HepG2 (cell line): Measurements from ENCODE around the gene CAMTA2. TPM values are rescaled to one million over a fixed set of nuclear protein-coding genes. Genes with fewer than 3 reads are reported as not detected.

ENCODE experiments used
- AKNA ChIP-seq: sonication (generic); formaldehyde crosslinking; IDR thresholded peaks from 2 replicates; pipeline ENCODE4 v1.4.0; 2020; ENCODE audit warnings: missing genetic modification reagents, borderline replicate concordance
- CEBPZ ChIP-seq: IDR thresholded peaks from 2 replicates; pipeline ENCODE4 v1.6.1; 2012; ENCODE audit warnings: low read length, improper control_type of control experiment
- RERE ChIP-seq: IDR thresholded peaks from 2 replicates; pipeline ENCODE4 v1.6.1; 2016; ENCODE audit warnings: low read depth, missing genetic modification reagents, missing compliant biosample characterization
- ZNF549 ChIP-seq: sonication (generic); formaldehyde crosslinking; IDR thresholded peaks from 2 replicates; pipeline ENCODE4 v1.5.0; 2020; ENCODE audit warnings: missing genetic modification reagents
- ZNF761 ChIP-seq: sonication (generic); formaldehyde crosslinking; conservative IDR thresholded peaks from 2 replicates; pipeline ENCODE4 v1.4.0; 2020; ENCODE audit warnings: mild to moderate bottlenecking, missing genetic modification reagents
- polyA plus RNA-seq, 8 experiments: library from polyadenylated mRNA; depleted of rRNA in 3 of 8; stranded (reverse) in 7 of 8; unstranded in 1 of 8; fragments of >200 nt; fragmentation: Illumina TruSeq in 4 of 8; extraction: Trizol in 4 of 8; gene quantifications; 2 replicates each; pipeline versions ENCODE4 v1.2.1 to v1.2.3, GENCODE V29; 2011 to 2016; ENCODE audit warnings: low read depth in 4 of 8, missing spikeins in 1 of 8, mixed read lengths in 1 of 8; ENCODE audit not compliant: insufficient read depth in 1 of 8
- total RNA-seq, 5 experiments: library from RNA; depleted of rRNA; stranded (reverse); fragments of >200 nt; fragmentation: Illumina TruSeq; extraction: Trizol; gene quantifications; 2 replicates each; pipeline ENCODE4 v1.2.3, GENCODE V29; 2016; ENCODE audit warnings: low read depth in 1 of 5
- TF ChIP-seq, protein P1 (sequence below): sonication (generic); formaldehyde crosslinking; IDR thresholded peaks from 2 replicates; pipeline ENCODE4 v1.9.0; 2022; ENCODE audit warnings: missing genetic modification reagents, mild to moderate bottlenecking, borderline replicate concordance
- TF ChIP-seq, protein P2 (sequence below): sonication (generic); formaldehyde crosslinking; IDR thresholded peaks from 2 replicates; pipeline ENCODE4 v1.4.0; 2020; ENCODE audit warnings: low read depth, missing genetic modification reagents

CAMTA2 gene
- total and polyA plus RNA-seq, 2 of the 13 experiments (the other 11 are each of a cell fraction or from before 2014, with no cell fraction given) = 4.1 to 7.1 TPM

GRCh38 chr17:4997302-4998026 lies 10.0 kb upstream of the CAMTA2 start, which contains the start of the genes INCA1 and KIF1C (continued):
- no peak for TF ChIP-seq RERE (CRISPR knock-in tag)
- TF ChIP-seq, protein P1, sequence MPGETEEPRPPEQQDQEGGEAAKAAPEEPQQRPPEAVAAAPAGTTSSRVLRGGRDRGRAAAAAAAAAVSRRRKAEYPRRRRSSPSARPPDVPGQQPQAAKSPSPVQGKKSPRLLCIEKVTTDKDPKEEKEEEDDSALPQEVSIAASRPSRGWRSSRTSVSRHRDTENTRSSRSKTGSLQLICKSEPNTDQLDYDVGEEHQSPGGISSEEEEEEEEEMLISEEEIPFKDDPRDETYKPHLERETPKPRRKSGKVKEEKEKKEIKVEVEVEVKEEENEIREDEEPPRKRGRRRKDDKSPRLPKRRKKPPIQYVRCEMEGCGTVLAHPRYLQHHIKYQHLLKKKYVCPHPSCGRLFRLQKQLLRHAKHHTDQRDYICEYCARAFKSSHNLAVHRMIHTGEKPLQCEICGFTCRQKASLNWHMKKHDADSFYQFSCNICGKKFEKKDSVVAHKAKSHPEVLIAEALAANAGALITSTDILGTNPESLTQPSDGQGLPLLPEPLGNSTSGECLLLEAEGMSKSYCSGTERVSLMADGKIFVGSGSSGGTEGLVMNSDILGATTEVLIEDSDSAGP (CRISPR knock-in tag) = peak; percentile 98
- no peak for TF ChIP-seq ZNF761 (CRISPR knock-in tag)
- no peak; the same call in 1 of the 2 replicates for TF ChIP-seq AKNA (CRISPR knock-in tag)
- TF ChIP-seq, protein P2, sequence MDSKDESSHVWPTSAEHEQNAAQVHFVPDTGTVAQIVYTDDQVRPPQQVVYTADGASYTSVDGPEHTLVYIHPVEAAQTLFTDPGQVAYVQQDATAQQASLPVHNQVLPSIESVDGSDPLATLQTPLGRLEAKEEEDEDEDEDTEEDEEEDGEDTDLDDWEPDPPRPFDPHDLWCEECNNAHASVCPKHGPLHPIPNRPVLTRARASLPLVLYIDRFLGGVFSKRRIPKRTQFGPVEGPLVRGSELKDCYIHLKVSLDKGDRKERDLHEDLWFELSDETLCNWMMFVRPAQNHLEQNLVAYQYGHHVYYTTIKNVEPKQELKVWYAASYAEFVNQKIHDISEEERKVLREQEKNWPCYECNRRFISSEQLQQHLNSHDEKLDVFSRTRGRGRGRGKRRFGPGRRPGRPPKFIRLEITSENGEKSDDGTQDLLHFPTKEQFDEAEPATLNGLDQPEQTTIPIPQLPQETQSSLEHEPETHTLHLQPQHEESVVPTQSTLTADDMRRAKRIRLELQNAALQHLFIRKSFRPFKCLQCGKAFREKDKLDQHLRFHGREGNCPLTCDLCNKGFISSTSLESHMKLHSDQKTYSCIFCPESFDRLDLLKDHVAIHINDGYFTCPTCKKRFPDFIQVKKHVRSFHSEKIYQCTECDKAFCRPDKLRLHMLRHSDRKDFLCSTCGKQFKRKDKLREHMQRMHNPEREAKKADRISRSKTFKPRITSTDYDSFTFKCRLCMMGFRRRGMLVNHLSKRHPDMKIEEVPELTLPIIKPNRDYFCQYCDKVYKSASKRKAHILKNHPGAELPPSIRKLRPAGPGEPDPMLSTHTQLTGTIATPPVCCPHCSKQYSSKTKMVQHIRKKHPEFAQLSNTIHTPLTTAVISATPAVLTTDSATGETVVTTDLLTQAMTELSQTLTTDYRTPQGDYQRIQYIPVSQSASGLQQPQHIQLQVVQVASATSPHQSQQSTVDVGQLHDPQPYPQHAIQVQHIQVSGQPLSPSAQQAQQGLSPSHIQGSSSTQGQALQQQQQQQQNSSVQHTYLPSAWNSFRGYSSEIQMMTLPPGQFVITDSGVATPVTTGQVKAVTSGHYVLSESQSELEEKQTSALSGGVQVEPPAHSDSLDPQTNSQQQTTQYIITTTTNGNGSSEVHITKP (CRISPR knock-in tag) = no peak
- TF ChIP-seq CEBPZ = no peak
- TF ChIP-seq ZNF549 (CRISPR knock-in tag) = no peak
